HepG2 (cell line): Measurements from ENCODE around the gene PRMT7. TPM values are rescaled to one million over a fixed set of nuclear protein-coding genes. Genes with fewer than 3 reads are reported as not detected.

Experiments
- ATRX ChIP-seq: sonication (generic); formaldehyde crosslinking; IDR thresholded peaks from 2 replicates; pipeline ENCODE4 v1.4.0; 2020; ENCODE audit warnings: missing genetic modification reagents, borderline replicate concordance
- BRD4 ChIP-seq: sonication (generic); formaldehyde crosslinking; IDR thresholded peaks from 2 replicates; pipeline ENCODE4 v1.4.0; 2020; ENCODE audit warnings: missing genetic modification reagents
- ERF ChIP-seq: IDR thresholded peaks from 2 replicates; pipeline ENCODE4 v1.6.1; 2018; ENCODE audit warnings: missing biosample characterization, missing genetic modification reagents
- GATA4 ChIP-seq: sonication (generic); IDR thresholded peaks from 2 replicates; pipeline ENCODE4 v1.6.1; 2016; ENCODE audit warnings: antibody characterized with exemption, low read depth, borderline replicate concordance
- GTF2F1 ChIP-seq: fragments of 150-350 bp; IDR thresholded peaks from 2 replicates; pipeline ENCODE4 v1.6.1; 2014; ENCODE audit warnings: low read length
- IKZF4 ChIP-seq: sonication (generic); formaldehyde crosslinking; IDR thresholded peaks from 2 replicates; pipeline ENCODE4 v1.5.1; 2020; ENCODE audit warnings: borderline replicate concordance, mild to moderate bottlenecking, low read depth, missing genetic modification reagents; ENCODE audit errors: not compliant biosample characterization
- JUND ChIP-seq: sonication (generic); formaldehyde crosslinking; IDR thresholded peaks from 2 replicates; pipeline ENCODE4 v1.8.0; 2022; ENCODE audit warnings: mild to moderate bottlenecking, missing genetic modification reagents
- MAFF ChIP-seq: IDR thresholded peaks from 2 replicates; pipeline ENCODE4 v1.6.1; 2011; ENCODE audit warnings: low read depth, low read length, improper control_type of control experiment
- MAFG ChIP-seq: sonication (generic); formaldehyde crosslinking; IDR thresholded peaks from 2 replicates; pipeline ENCODE4 v1.5.1; 2020; ENCODE audit warnings: mild to moderate bottlenecking, missing genetic modification reagents
- NR2F6 ChIP-seq, 2 experiments: IDR thresholded peaks; 2 replicates each; pipeline ENCODE4 v1.6.1; 2016; ENCODE audit warnings: antibody characterized with exemption in 1 of 2, mild to moderate bottlenecking in 1 of 2
- PHF21A ChIP-seq: sonication (generic); formaldehyde crosslinking; IDR thresholded peaks from 2 replicates; pipeline ENCODE4 v1.5.0; 2020; ENCODE audit warnings: mild to moderate bottlenecking, missing genetic modification reagents
- PHF5A ChIP-seq: IDR thresholded peaks from one replicate; pipeline ENCODE4 v1.6.1; 2018; ENCODE audit warnings: low read depth, missing genetic modification reagents; ENCODE audit not compliant: unreplicated experiment
- SETDB1 ChIP-seq: sonication (generic); formaldehyde crosslinking; IDR thresholded peaks from 2 replicates; pipeline ENCODE4 v1.5.1; 2020; ENCODE audit warnings: missing genetic modification reagents, mild to moderate bottlenecking, borderline replicate concordance
- SMYD3 ChIP-seq: sonication (generic); formaldehyde crosslinking; IDR thresholded peaks from 2 replicates; pipeline ENCODE4 v1.8.1; 2023; ENCODE audit warnings: mild to moderate bottlenecking, missing genetic modification reagents
- SP2 ChIP-seq: sonication (generic); formaldehyde crosslinking; IDR thresholded peaks from 2 replicates; pipeline ENCODE4 v1.5.1; 2020; ENCODE audit warnings: mild to moderate bottlenecking, missing genetic modification reagents
- SP4 ChIP-seq: sonication (generic); formaldehyde crosslinking; IDR thresholded peaks from 2 replicates; pipeline ENCODE4 v1.8.1; 2023; ENCODE audit warnings: mild to moderate bottlenecking, missing genetic modification reagents
- SRF ChIP-seq: IDR thresholded peaks from 2 replicates; pipeline ENCODE4 v1.6.1; 2011; ENCODE audit warnings: mild to moderate bottlenecking, low read depth, low read length, moderate library complexity
- TBL1XR1 ChIP-seq: fragments of 150-350 bp; IDR thresholded peaks from 2 replicates; pipeline ENCODE4 v1.6.1; 2014; ENCODE audit warnings: borderline replicate concordance, low read length; ENCODE audit not compliant: partially characterized antibody
- ZNF292 ChIP-seq: sonication (generic); formaldehyde crosslinking; IDR thresholded peaks from 2 replicates; pipeline ENCODE4 v1.8.1; 2022; ENCODE audit warnings: mild to moderate bottlenecking, low read depth, missing genetic modification reagents, borderline replicate concordance
- ZNF510 ChIP-seq: sonication (generic); formaldehyde crosslinking; IDR thresholded peaks from 2 replicates; pipeline ENCODE4 v1.4.0; 2020; ENCODE audit warnings: low read depth, mild to moderate bottlenecking, missing genetic modification reagents
- ZNF543 ChIP-seq: sonication (generic); formaldehyde crosslinking; IDR thresholded peaks from 2 replicates; pipeline ENCODE4 v1.4.0; 2020; ENCODE audit warnings: mild to moderate bottlenecking, missing genetic modification reagents
- ZNF550 ChIP-seq: sonication (generic); formaldehyde crosslinking; IDR thresholded peaks from 2 replicates; pipeline ENCODE4 v1.4.0; 2020; ENCODE audit warnings: mild to moderate bottlenecking, missing genetic modification reagents, borderline replicate concordance
- ZSCAN21 ChIP-seq: sonication (generic); formaldehyde crosslinking; IDR thresholded peaks from 2 replicates; pipeline ENCODE4 v1.8.0; 2022; ENCODE audit warnings: mild to moderate bottlenecking, missing genetic modification reagents, moderate library complexity, borderline replicate concordance
- polyA plus RNA-seq, 8 experiments: library from polyadenylated mRNA; depleted of rRNA in 3 of 8; stranded (reverse) in 7 of 8; unstranded in 1 of 8; fragments of >200 nt; fragmentation: Illumina TruSeq in 4 of 8; extraction: Trizol in 4 of 8; gene quantifications; 2 replicates each; pipeline versions ENCODE4 v1.2.1 to v1.2.3, GENCODE V29; 2011 to 2016; ENCODE audit warnings: low read depth in 4 of 8, missing spikeins in 1 of 8, mixed read lengths in 1 of 8; ENCODE audit not compliant: insufficient read depth in 1 of 8
- total RNA-seq, 5 experiments: library from RNA; depleted of rRNA; stranded (reverse); fragments of >200 nt; fragmentation: Illumina TruSeq; extraction: Trizol; gene quantifications; 2 replicates each; pipeline ENCODE4 v1.2.3, GENCODE V29; 2016; ENCODE audit warnings: low read depth in 1 of 5
- TF ChIP-seq, protein P1 (sequence below): sonication (generic); formaldehyde crosslinking; IDR thresholded peaks from 2 replicates; pipeline ENCODE4 v1.4.0; 2020; ENCODE audit warnings: mild to moderate bottlenecking, low read depth, missing genetic modification reagents
- TF ChIP-seq, protein P2 (sequence below): fragments of 450-650 bp; IDR thresholded peaks from 2 replicates; pipeline ENCODE4 v1.6.1; 2017
- TF ChIP-seq, protein P3 (sequence below): sonication (generic); formaldehyde crosslinking; IDR thresholded peaks from 2 replicates; pipeline ENCODE4 v1.5.1; 2020; ENCODE audit warnings: mild to moderate bottlenecking, missing genetic modification reagents, moderate library complexity

PRMT7 gene
- total and polyA plus RNA-seq, 2 of the 13 experiments (the other 11 are each of a cell fraction or from before 2014, with no cell fraction given) = 47.5 to 55.0 TPM

GRCh38 chr16:68267612-68268405 is 43.0 kb upstream of the PRMT7 start (continued):
- TF ChIP-seq, protein P1, sequence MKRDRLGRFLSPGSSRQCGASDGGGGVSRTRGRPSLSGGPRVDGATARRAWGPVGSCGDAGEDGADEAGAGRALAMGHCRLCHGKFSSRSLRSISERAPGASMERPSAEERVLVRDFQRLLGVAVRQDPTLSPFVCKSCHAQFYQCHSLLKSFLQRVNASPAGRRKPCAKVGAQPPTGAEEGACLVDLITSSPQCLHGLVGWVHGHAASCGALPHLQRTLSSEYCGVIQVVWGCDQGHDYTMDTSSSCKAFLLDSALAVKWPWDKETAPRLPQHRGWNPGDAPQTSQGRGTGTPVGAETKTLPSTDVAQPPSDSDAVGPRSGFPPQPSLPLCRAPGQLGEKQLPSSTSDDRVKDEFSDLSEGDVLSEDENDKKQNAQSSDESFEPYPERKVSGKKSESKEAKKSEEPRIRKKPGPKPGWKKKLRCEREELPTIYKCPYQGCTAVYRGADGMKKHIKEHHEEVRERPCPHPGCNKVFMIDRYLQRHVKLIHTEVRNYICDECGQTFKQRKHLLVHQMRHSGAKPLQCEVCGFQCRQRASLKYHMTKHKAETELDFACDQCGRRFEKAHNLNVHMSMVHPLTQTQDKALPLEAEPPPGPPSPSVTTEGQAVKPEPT (CRISPR knock-in tag) = no peak
- TF ChIP-seq MAFG (CRISPR knock-in tag) (no peak), NR2F6 (IDR thresholded peaks at IDR 0.05) (no peak), NR2F6 (CRISPR knock-in tag; IDR thresholded peaks at IDR 0.05) (no peak), BRD4 (CRISPR knock-in tag) (no peak), ZNF510 (no peak), PHF21A (peak; percentile 51; the same call in 1 of the 2 replicates), PHF5A (CRISPR knock-in tag) (no peak), TBL1XR1 (no peak), GTF2F1 (no peak), ZNF543 (CRISPR knock-in tag) (no peak), ZNF550 (CRISPR knock-in tag) (no peak), ERF (CRISPR knock-in tag) (no peak; the same call in 1 of the 2 replicates), SP2 (CRISPR knock-in tag) (0 out of 2 replicates have a peak, but pooled peaks have one; percentile 27), SRF (no peak), GATA4 (no peak), MAFF (no peak), SMYD3 (no peak), SETDB1 (no peak), ZSCAN21 (no peak), SP4 (CRISPR knock-in tag) (no peak), IKZF4 (CRISPR knock-in tag) (no peak), ATRX (CRISPR knock-in tag) (no peak), JUND (CRISPR knock-in tag) (no peak), ZNF292 (CRISPR knock-in tag) (no peak)
- TF ChIP-seq, protein P2, sequence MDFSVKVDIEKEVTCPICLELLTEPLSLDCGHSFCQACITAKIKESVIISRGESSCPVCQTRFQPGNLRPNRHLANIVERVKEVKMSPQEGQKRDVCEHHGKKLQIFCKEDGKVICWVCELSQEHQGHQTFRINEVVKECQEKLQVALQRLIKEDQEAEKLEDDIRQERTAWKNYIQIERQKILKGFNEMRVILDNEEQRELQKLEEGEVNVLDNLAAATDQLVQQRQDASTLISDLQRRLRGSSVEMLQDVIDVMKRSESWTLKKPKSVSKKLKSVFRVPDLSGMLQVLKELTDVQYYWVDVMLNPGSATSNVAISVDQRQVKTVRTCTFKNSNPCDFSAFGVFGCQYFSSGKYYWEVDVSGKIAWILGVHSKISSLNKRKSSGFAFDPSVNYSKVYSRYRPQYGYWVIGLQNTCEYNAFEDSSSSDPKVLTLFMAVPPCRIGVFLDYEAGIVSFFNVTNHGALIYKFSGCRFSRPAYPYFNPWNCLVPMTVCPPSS = no peak
- TF ChIP-seq, protein P3, sequence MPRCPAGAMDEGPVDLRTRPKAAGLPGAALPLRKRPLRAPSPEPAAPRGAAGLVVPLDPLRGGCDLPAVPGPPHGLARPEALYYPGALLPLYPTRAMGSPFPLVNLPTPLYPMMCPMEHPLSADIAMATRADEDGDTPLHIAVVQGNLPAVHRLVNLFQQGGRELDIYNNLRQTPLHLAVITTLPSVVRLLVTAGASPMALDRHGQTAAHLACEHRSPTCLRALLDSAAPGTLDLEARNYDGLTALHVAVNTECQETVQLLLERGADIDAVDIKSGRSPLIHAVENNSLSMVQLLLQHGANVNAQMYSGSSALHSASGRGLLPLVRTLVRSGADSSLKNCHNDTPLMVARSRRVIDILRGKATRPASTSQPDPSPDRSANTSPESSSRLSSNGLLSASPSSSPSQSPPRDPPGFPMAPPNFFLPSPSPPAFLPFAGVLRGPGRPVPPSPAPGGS (CRISPR knock-in tag) = no peak
